RWPE1 (cell line): ENCODE measurements around the gene STRN3.

ENCODE experiments used
- CTCF ChIA-PET: fragments of 350-600 bp; sonication (Branson Sonifier 250); formaldehyde crosslinking; extraction: SDS; loops from one replicate; lab custom pipeline; 2021; lab: Yijun Ruan, JAX
- POLR2A ChIA-PET: fragments of 400-600 bp; formaldehyde crosslinking; extraction: SDS; loops from one replicate; lab custom pipeline; 2020; ENCODE audit warnings: antibody characterized with exemption; ENCODE audit not compliant: low non-redundant PET; lab: Yijun Ruan, JAX
- DNase-seq: peaks from one replicate; pipeline ENCODE4 v3.0.0; 2012; ENCODE audit warnings: low spot score
- H3K27ac ChIP-seq: fragments of 450-650 bp; 2 replicates; pipeline ENCODE4 v1.5.1; 2017
- TF ChIP-seq, protein P1 (sequence below): fragments of 450-650 bp; conservative IDR thresholded peaks from 2 replicates; pipeline ENCODE4 v1.5.1; 2017; ENCODE audit warnings: low read depth, mild to moderate bottlenecking

STRN3 gene

DNA sequence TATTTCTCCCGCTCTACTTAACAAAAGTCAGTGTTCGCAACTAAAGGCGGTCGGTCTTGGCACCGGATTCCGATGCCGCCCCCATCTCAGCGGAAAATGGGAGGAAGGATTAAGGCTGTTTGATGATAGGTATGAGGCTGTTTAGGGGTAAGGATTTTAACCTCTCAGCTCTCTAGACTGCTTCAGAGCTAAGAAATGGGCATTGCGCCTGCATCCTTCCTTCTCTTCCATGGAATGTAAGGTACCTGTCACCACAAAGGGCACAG is 150.5 kb downstream of the STRN3 start:
- POLR2A ChIA-PET: no interaction called here
- CTCF ChIA-PET: interaction anchor here (0.6 kb wide), 1 partner anchor 333 kb away, joined by 5 read pairs; no protein-coding TSS in a partner anchor
- no peak for DNase-seq
- no peak overlapping the region for H3K27ac ChIP-seq
- TF ChIP-seq, protein P1, sequence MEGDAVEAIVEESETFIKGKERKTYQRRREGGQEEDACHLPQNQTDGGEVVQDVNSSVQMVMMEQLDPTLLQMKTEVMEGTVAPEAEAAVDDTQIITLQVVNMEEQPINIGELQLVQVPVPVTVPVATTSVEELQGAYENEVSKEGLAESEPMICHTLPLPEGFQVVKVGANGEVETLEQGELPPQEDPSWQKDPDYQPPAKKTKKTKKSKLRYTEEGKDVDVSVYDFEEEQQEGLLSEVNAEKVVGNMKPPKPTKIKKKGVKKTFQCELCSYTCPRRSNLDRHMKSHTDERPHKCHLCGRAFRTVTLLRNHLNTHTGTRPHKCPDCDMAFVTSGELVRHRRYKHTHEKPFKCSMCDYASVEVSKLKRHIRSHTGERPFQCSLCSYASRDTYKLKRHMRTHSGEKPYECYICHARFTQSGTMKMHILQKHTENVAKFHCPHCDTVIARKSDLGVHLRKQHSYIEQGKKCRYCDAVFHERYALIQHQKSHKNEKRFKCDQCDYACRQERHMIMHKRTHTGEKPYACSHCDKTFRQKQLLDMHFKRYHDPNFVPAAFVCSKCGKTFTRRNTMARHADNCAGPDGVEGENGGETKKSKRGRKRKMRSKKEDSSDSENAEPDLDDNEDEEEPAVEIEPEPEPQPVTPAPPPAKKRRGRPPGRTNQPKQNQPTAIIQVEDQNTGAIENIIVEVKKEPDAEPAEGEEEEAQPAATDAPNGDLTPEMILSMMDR: no peak

GRCh38 chr14:30874999-30875787 is 151.0 kb downstream of the STRN3 start:
- TF ChIP-seq, protein P1: no peak
- DNase-seq: no peak
- no peak overlapping the region for H3K27ac ChIP-seq
- ChIA-PET POLR2A (no interaction called here), CTCF (interaction anchor here (0.6 to 0.7 kb wide), 2 partner anchors 20 to 334 kb away, joined by 3 to 5 read pairs; no protein-coding TSS in a partner anchor)

DNA sequence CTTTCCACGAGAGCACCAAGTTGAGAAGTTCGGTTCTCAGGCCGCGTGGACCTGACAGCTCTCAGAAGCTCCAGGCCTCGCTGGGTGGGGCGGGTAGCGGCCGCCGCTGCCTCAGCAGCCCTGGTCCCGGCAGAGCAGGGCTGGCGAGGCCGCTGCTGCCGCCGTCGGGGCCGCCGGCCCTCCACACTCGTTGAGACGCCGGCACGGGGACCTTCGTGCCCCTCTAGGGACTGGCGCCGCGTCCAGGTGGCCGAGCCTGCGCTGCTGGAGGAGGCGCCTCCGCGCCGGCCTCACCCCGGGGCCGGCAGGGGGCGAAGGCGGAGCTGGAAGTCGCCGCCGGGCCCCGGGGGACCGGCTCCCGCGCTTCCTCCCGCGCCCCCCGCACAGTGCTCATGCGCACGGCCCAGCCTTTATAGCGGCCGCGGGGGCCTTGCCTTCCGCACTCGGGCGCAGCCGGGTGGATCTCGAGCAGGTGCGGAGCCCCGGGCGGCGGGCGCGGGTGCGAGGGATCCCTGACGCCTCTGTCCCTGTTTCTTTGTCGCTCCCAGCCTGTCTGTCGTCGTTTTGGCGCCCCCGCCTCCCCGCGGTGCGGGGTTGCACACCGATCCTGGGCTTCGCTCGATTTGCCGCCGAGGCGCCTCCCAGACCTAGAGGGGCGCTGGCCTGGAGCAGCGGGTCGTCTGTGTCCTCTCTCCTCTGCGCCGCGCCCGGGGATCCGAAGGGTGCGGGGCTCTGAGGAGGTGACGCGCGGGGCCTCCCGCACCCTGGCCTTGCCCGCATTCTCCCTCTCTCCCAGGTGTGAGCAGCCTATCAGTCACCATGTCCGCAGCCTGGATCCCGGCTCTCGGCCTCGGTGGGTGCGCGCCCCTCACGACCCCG is 151.8 kb downstream of the STRN3 start, which contains the start of gene COCH:
COCH (plus strand) TSS at position 440 of the 879 bp plus-strand sequence; CDS start at position 820, 380 bp downstream.
- no peak within 1 kb of the TSS for H3K27ac ChIP-seq
- no peak for DNase-seq
- TF ChIP-seq, protein P1: no peak
- ChIA-PET CTCF (interaction anchor here (0.6 to 0.9 kb wide), 3 partner anchors 21 to 486 kb away, joined by 3 to 4 read pairs (median 3); no protein-coding TSS in a partner anchor), POLR2A (no interaction called here)

- ChIA-PET CTCF (interaction anchor here (0.6 to 0.9 kb wide), 2 partner anchors 209 to 487 kb away, joined by 3 to 4 read pairs; no protein-coding TSS in a partner anchor), POLR2A (no interaction called here)
- DNase-seq: no peak
- TF ChIP-seq, protein P1: no peak
- H3K27ac ChIP-seq: no peak overlapping the region
Observed at GRCh38 chr14:30873308-30874119, 152.7 kb downstream of the STRN3 start.

DNA sequence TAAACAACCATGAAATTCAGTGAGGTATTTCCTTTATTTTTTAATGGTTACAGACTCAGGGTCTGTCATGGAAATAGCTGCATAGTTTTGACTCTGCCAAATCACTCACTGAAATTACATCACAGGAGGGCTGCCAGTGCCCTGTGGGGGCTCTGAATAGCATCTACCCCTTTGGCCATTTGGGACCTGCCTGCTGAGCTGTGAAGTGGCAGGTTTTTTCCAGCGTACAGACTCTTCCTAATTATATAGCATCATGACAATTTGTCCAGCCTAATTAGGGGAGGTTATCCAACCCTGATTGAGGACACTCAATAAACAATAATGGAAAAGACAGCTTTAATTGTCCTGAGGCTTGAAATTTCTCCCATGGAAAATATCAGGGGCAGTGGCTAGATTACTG is 153.6 kb downstream of the STRN3 start:
- POLR2A ChIA-PET: no interaction called here
- TF ChIP-seq, protein P1: no peak
- no peak overlapping the region for H3K27ac ChIP-seq
- no peak for DNase-seq
- CTCF ChIA-PET: interaction anchor here (0.7 kb wide), 1 partner anchor 1142 kb away, joined by 4 read pairs; no protein-coding TSS in a partner anchor
